NT2/D1 (cell line): ENCODE results near the gene CIB4.

Experiments used
- SUZ12 ChIP-seq: IDR thresholded peaks from 2 replicates; pipeline ENCODE4 v1.6.1; 2011; ENCODE audit not compliant: insufficient read length, insufficient read depth; ENCODE audit errors: extremely low read depth
- YY1 ChIP-seq: IDR thresholded peaks from 2 replicates; pipeline ENCODE4 v1.6.1; 2011; ENCODE audit not compliant: insufficient read length, insufficient read depth

- no peak for TF ChIP-seq YY1
- no peak for TF ChIP-seq SUZ12
Observed at GRCh38 chr2:26555246-26556133, 85.7 kb downstream of the CIB4 start.
